DND-41 (cell line): ENCODE measurements around the gene MYEOV.

Experiments used
- EZH2 ChIP-seq: IDR thresholded peaks from 3 replicates; pipeline ENCODE4 v1.6.1; 2012; ENCODE audit warnings: borderline replicate concordance, low read depth, mild to moderate bottlenecking, moderate library complexity, low read length, inconsistent platforms; ENCODE audit not compliant: severe bottlenecking
- TF ChIP-seq, protein P1 (sequence below): IDR thresholded peaks from 2 replicates; pipeline ENCODE4 v1.5.1; 2012; ENCODE audit warnings: borderline replicate concordance, low read length, moderate library complexity, mild to moderate bottlenecking; ENCODE audit not compliant: poor library complexity, severe bottlenecking; ENCODE audit errors: extremely low read depth

DNA sequence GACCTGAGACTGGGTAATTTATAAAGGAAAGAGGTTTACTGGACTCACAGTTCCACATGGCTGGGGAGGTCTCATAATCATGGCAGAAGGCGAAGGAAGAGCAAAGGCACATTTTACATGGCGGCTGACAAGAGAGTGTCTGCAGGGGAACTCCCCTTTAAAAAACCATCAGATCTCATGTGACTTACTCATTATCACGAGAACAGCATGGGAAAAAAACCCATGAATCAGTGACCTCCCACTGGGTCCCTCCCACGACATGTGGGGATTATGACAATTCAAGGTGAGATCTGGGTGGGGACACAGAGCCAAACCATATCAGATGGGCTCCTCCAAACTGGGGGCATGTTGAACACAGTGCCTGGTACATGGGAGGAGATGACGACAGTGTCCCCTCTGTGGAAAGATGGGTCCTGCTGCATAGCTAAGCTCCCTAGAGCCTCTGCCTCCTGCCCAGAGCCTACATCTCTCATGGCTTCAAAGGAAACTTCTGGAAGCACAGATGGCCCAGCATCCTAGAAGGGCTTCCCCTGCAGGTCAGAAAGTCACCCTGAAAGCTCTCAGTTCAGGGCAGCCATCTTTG lies 46.1 kb downstream of the MYEOV start:
- TF ChIP-seq, protein P1, sequence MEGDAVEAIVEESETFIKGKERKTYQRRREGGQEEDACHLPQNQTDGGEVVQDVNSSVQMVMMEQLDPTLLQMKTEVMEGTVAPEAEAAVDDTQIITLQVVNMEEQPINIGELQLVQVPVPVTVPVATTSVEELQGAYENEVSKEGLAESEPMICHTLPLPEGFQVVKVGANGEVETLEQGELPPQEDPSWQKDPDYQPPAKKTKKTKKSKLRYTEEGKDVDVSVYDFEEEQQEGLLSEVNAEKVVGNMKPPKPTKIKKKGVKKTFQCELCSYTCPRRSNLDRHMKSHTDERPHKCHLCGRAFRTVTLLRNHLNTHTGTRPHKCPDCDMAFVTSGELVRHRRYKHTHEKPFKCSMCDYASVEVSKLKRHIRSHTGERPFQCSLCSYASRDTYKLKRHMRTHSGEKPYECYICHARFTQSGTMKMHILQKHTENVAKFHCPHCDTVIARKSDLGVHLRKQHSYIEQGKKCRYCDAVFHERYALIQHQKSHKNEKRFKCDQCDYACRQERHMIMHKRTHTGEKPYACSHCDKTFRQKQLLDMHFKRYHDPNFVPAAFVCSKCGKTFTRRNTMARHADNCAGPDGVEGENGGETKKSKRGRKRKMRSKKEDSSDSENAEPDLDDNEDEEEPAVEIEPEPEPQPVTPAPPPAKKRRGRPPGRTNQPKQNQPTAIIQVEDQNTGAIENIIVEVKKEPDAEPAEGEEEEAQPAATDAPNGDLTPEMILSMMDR: no peak
- no peak for TF ChIP-seq EZH2
